Fibroblast of lung (primary cell): ENCODE measurements around the gene RAB37. TPM values are rescaled to one million over a fixed set of nuclear protein-coding genes. Genes with fewer than 3 reads are reported as not detected.

ENCODE experiments used
- DNase-seq, 2 donors: peaks; one replicate each; pipeline versions ENCODE4 v3.0.0 to v3.0.0-alpha.2; 2010; ENCODE audit warnings: low read depth in 2 of 2
- H2AFZ ChIP-seq: 2 replicates; pipeline ENCODE4 v1.5.1; 2012; ENCODE audit warnings: low read length, control low read depth, inconsistent platforms
- H3K27ac ChIP-seq: 2 replicates; pipeline ENCODE4 v1.5.1; 2011; ENCODE audit warnings: low read length, control low read depth; ENCODE audit not compliant: insufficient read depth
- H3K27me3 ChIP-seq: 2 replicates; pipeline ENCODE4 v1.5.1; 2011; ENCODE audit warnings: mild to moderate bottlenecking, low read length; ENCODE audit not compliant: control insufficient read depth, insufficient read depth
- H3K36me3 ChIP-seq: 2 replicates; pipeline ENCODE4 v1.5.1; 2011; ENCODE audit warnings: low read length; ENCODE audit not compliant: control insufficient read depth, insufficient read depth
- H3K4me1 ChIP-seq: 2 replicates; pipeline ENCODE4 v1.5.1; 2011; ENCODE audit warnings: low read length; ENCODE audit not compliant: control insufficient read depth, insufficient read depth; ENCODE audit errors: extremely low read depth
- H3K4me2 ChIP-seq: 2 replicates; pipeline ENCODE4 v1.5.1; 2011; ENCODE audit warnings: low read length, control low read depth; ENCODE audit not compliant: insufficient read depth; ENCODE audit errors: extremely low read depth
- H3K4me3 ChIP-seq, 4 experiments: fragments of 200-600 bp in 1 of 4; sonication (generic) in 1 of 4; replicated peaks in 1 of 4; 2 replicates each; pipeline ENCODE4 v1.5.1; 2011 to 2016; ENCODE audit warnings: low read length in 4 of 4, low read depth in 3 of 4, mild to moderate bottlenecking in 3 of 4, control low read depth in 2 of 4, inconsistent platforms in 1 of 4, mixed read lengths in 1 of 4; ENCODE audit not compliant: insufficient read depth in 1 of 4; ENCODE audit errors: control extremely low read depth in 1 of 4
- H3K79me2 ChIP-seq: 2 replicates; pipeline ENCODE4 v1.5.1; 2012; ENCODE audit warnings: mild to moderate bottlenecking, low read length, inconsistent platforms; ENCODE audit not compliant: control insufficient read depth, insufficient read depth
- H3K9ac ChIP-seq: 2 replicates; pipeline ENCODE4 v1.5.1; 2011; ENCODE audit warnings: mild to moderate bottlenecking, low read length, control low read depth; ENCODE audit not compliant: insufficient read depth
- H3K9me3 ChIP-seq: 2 replicates; pipeline ENCODE4 v1.5.1; 2012; ENCODE audit warnings: low read depth, low read length; ENCODE audit not compliant: control insufficient read depth, insufficient read depth
- H4K20me1 ChIP-seq: 2 replicates; pipeline ENCODE4 v1.5.1; 2011; ENCODE audit warnings: low read length; ENCODE audit not compliant: control insufficient read depth, insufficient read depth; ENCODE audit errors: extremely low read depth
- EZH2 ChIP-seq: IDR thresholded peaks from 2 replicates; pipeline ENCODE4 v1.5.1; 2012; ENCODE audit warnings: low read length, control low read depth, mild to moderate bottlenecking; ENCODE audit errors: missing control alignments
- polyA plus RNA-seq, 2 donors: library from polyadenylated mRNA; depleted of rRNA in 1 of 2; stranded (reverse) in 1 of 2; unstranded in 1 of 2; fragments of >200 nt; gene quantifications; 2 replicates each; pipeline ENCODE4 v1.2.1, GENCODE V29; 2011 to 2012; ENCODE audit warnings: missing spikeins in 1 of 2
- total RNA-seq: library from RNA; depleted of rRNA; stranded (reverse); fragments of >200 nt; gene quantifications from 2 replicates; pipeline ENCODE4 v1.2.1, GENCODE V29; 2014
- TF ChIP-seq, protein P1 (sequence below), 2 donors: IDR thresholded peaks in 1 of 2; conservative IDR thresholded peaks in 1 of 2; 1 replicate in 1 of 2; 2 replicates in 1 of 2; pipeline ENCODE4 v1.5.1; 2011 to 2012; ENCODE audit warnings: low read length in 2 of 2, control low read depth in 1 of 2, inconsistent platforms in 1 of 2, low read depth in 1 of 2, mild to moderate bottlenecking in 1 of 2

RAB37 gene
- total and polyA plus RNA-seq, 2 donors (not counting 1 experiment from before 2014, with no cell fraction given) = 0.65 to 0.66 TPM

DNA sequence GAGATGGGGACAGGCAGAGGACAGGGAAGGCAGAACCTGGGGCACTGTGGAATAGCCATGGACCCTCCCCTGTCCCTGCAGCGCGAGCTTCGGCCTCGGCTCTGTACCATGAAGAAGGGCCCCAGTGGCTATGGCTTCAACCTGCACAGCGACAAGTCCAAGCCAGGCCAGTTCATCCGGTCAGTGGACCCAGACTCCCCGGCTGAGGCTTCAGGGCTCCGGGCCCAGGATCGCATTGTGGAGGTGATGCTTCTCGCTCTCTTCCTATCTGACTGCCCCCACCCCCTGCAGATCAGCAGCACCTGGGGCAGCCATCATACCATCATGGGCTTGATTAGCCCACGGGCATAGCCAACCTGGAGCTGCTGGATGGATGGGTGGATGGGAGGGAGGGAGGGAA lies 24.9 kb downstream of the RAB37 start:
- no peak overlapping the region for H3K4me3 ChIP-seq
- H3K79me2 ChIP-seq = no peaks in the 10 kb centered on the region
- H3K9ac ChIP-seq = no peak overlapping the region
- peaks cover 13% of the 10 kb centered on the region for H3K4me1 ChIP-seq
- no peaks in the 10 kb centered on the region for H3K9me3 ChIP-seq
- H2AFZ ChIP-seq = no peak overlapping the region
- no peaks in the 10 kb centered on the region for H4K20me1 ChIP-seq
- no peaks in the 10 kb centered on the region for H3K27me3 ChIP-seq
- H3K4me2 ChIP-seq = no peak overlapping the region
- DNase-seq = no peak
- TF ChIP-seq, protein P1, sequence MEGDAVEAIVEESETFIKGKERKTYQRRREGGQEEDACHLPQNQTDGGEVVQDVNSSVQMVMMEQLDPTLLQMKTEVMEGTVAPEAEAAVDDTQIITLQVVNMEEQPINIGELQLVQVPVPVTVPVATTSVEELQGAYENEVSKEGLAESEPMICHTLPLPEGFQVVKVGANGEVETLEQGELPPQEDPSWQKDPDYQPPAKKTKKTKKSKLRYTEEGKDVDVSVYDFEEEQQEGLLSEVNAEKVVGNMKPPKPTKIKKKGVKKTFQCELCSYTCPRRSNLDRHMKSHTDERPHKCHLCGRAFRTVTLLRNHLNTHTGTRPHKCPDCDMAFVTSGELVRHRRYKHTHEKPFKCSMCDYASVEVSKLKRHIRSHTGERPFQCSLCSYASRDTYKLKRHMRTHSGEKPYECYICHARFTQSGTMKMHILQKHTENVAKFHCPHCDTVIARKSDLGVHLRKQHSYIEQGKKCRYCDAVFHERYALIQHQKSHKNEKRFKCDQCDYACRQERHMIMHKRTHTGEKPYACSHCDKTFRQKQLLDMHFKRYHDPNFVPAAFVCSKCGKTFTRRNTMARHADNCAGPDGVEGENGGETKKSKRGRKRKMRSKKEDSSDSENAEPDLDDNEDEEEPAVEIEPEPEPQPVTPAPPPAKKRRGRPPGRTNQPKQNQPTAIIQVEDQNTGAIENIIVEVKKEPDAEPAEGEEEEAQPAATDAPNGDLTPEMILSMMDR (conservative IDR thresholded peaks at IDR 0.05 in 1 of 2, IDR thresholded peaks at IDR 0.05 in 1 of 2; ENCODE audit: low read depth in 1 of 2, low read length in 2 of 2) = no peak
- TF ChIP-seq EZH2 = no peak
- no peaks in the 10 kb centered on the region for H3K36me3 ChIP-seq
- H3K27ac ChIP-seq = no peak overlapping the region

DNA sequence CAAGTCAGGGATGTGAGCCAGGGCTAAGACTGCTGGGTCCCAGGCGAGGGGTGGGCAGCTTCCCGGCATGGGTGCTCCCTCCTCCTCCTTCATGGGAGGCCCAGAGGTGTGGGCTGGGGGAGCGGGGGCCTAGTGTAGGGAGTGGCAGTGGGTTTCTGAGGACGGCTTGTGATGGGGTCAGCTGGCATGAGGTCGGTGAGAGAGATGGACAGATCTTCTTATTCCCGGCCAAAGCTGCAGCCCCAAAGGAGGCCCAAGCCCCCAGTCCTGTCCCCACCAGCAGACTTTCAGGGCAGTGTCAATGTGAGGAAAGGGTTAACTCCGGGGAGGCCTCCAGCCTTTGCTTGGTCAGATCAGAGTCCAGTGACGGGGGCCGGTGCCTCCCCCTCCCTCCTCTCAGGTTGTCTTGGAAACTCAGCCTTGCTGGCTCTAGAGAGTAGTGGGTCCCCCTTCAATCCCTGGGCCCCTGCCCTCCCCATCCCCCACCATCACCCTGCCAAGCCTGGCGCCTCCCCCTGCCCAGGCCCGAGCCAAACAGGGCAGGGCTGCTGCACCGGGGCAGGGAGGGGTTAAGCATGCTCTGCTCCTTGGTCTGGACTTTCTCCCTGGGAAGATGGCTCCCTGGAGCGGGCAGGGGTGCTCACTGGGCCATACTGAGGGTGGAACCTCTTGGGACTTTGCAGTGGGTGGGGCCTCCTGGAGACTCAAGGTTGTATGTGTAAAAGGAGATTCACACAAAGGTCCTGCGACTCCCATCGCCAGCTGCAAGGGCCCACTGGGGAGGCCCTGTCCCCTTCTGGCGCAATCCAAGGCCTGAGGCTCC lies 26.7 kb downstream of the RAB37 start:
- no peak for DNase-seq
- no peak overlapping the region for H2AFZ ChIP-seq
- H3K27ac ChIP-seq = no peak overlapping the region
- H3K27me3 ChIP-seq = no peaks in the 10 kb centered on the region
- H3K4me3 ChIP-seq = no peak overlapping the region
- peaks cover 11% of the 10 kb centered on the region for H3K4me1 ChIP-seq
- H3K79me2 ChIP-seq = no peaks in the 10 kb centered on the region
- TF ChIP-seq EZH2 = no peak
- TF ChIP-seq, protein P1 (conservative IDR thresholded peaks at IDR 0.05 in 1 of 2, IDR thresholded peaks at IDR 0.05 in 1 of 2; ENCODE audit: low read depth in 1 of 2, low read length in 2 of 2) = no peak
- H3K9ac ChIP-seq = no peak overlapping the region
- H4K20me1 ChIP-seq = no peaks in the 10 kb centered on the region
- H3K36me3 ChIP-seq = no peaks in the 10 kb centered on the region
- H3K4me2 ChIP-seq = no peak overlapping the region
- no peaks in the 10 kb centered on the region for H3K9me3 ChIP-seq

DNA sequence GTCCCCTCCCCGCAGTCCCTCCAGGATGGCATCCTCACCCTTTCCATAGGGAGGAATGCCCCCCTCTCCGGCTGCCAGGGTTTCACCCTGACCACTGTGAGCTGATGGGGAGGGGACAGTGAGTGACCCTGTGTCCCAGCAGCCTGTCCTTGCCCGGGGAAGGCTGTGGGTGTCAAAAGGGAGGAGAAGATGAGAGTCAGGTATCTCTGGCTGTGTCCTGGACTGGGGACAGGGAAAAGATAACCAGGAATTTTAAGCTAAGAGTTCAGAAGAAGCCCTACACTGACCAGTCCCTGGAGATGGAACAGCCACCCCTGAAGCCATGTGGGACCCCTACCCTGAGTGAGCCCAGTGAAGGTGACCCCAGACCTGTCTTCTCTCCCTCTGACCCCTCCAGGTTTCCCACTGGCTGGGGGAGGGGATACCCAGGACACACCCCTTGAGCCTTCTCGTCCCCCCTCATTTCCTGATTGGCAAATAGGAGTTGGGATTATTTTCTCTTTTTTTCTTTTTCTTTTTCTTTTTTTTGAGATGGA lies 27.8 kb downstream of the RAB37 start:
- H3K27ac ChIP-seq = no peak overlapping the region
- no peak for DNase-seq
- H2AFZ ChIP-seq = no peak overlapping the region
- H3K9ac ChIP-seq = no peak overlapping the region
- H4K20me1 ChIP-seq = no peaks in the 10 kb centered on the region
- TF ChIP-seq EZH2 = no peak
- TF ChIP-seq, protein P1 (conservative IDR thresholded peaks at IDR 0.05 in 1 of 2, IDR thresholded peaks at IDR 0.05 in 1 of 2; ENCODE audit: low read depth in 1 of 2, low read length in 2 of 2) = no peak
- peaks cover 11% of the 10 kb centered on the region for H3K4me1 ChIP-seq
- H3K79me2 ChIP-seq = no peaks in the 10 kb centered on the region
- H3K9me3 ChIP-seq = no peaks in the 10 kb centered on the region
- H3K4me2 ChIP-seq = no peak overlapping the region
- H3K4me3 ChIP-seq = no peak overlapping the region
- H3K36me3 ChIP-seq = no peaks in the 10 kb centered on the region
- H3K27me3 ChIP-seq = no peaks in the 10 kb centered on the region
